DMS 273 (cell line): ENCODE results near the gene TADA2B.

ENCODE experiments used
- DNase-seq: peaks from one replicate; lab custom pipeline; 2025; ENCODE audit not compliant: unreplicated experiment; lab: John Stamatoyannopoulos, UW

Gene TADA2B

GRCh38 chr4:7055990-7056325 is 12.8 kb downstream of the TADA2B start:
- no peak for DNase-seq

GRCh38 chr4:7058792-7059191 is 15.6 kb downstream of the TADA2B start:
- no peak for DNase-seq

- DNase-seq = no peak
These were observed 16.5 kb downstream of the TADA2B start for GRCh38 chr4:7059662-7060061.

DNA sequence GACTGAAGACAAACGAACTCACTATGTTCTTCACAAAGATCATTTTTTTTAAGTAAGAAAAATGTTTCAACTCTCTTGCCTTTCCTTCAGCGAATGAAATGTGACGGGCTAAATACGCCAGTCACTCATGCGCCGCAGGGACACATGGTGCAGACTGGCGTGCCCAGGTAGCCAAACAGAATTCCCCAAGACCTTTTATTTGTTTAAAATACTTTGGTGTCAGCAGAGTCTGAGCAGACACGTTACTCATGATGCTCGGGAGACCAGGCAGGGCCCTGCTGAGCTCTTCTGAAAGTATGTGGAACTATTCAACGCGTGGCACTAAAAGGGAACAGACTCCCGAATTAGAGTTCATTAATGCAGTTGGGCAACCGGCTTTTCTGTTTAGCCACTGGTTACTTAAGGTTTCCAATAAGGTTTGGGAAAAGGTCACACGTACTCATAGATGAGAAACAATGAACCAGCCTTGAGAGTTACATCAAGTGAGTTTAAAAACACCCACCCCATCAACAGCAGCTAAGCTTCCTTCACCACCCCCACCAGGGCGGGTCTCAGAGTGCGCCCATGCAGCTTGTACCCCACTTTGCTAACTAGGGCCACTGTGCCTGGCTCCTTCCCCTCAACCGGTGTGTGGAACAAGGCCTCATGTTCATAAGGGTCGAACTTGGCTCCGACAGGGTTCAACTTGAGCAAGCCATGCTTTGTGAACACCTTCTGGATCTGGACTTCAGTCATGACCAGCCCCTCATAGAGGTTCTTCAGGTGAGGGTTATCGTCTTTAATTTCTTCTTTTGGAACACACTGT is 17.4 kb downstream of the TADA2B start:
- DNase-seq = no peak

GRCh38 chr4:7061815-7062214 is 18.6 kb downstream of the TADA2B start:
- no peak for DNase-seq

DNA sequence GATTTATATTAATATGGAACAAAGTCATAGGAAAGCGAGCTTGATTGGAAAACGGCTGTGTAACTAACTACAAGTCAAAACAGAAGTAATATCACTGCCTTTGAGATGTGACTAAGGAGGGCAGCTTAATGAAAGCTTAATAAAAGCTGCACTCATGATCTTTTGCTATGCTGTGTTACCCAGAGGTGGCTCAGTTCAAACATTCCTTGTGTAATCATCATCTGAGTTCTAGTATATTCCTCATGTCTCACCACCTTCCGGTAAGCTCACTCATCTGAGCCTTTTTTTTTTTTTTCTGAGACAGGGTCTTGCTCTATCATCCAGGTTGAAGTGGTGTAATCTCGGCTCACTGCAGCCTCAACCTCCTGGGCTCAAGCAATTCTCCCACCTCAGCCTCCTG is 19.6 kb downstream of the TADA2B start:
- no peak for DNase-seq

- DNase-seq = peak; percentile 15
These were observed 20.2 kb downstream of the TADA2B start for GRCh38 chr4:7063362-7063761.

- no peak for DNase-seq
These were observed 22.8 kb downstream of the TADA2B start for GRCh38 chr4:7066006-7066405.

- no peak for DNase-seq
These were observed 23.3 kb downstream of the TADA2B start for GRCh38 chr4:7066493-7066892.

- no peak for DNase-seq
These were observed 23.9 kb downstream of the TADA2B start for GRCh38 chr4:7067126-7067451.

- DNase-seq = peak; percentile 99
These were observed 24.5 kb downstream of the TADA2B start, which contains the start of gene GRPEL1 for GRCh38 chr4:7067452-7068278. GRPEL1 (minus strand) TSS chr4:7068064; CDS start chr4:7068032, 32 bp downstream.

DNA sequence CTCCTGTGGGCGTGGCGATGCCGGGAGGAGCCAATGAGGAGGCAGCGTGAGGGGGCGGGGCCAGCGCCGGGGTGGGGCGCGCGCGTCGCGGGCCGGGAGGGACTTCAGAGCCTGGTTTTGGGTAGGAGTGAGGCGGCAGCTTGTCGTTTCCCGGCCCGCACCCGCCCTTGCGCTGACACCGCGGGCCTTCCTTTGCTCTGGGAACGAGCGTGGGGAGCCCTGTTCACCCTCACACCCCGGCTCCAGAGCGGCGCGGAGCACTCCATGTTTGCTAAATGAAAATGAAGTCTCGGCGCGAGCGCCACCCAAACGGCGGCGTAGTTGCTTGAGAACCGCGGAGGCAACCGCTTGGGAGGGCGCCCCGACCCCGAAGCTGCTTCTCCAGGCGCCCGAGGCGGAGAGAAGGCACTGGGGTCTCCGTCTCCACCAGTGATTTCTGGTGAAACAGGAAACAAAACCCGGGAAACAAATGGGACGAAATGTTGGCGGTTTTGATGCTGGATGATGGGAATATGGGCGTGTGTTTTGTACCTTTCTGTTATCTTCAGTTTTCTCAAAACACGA is 25.2 kb downstream of the TADA2B start:
- DNase-seq = no peak

- peak; percentile 38 for DNase-seq
These were observed 25.7 kb downstream of the TADA2B start for GRCh38 chr4:7068883-7069282.

DNA sequence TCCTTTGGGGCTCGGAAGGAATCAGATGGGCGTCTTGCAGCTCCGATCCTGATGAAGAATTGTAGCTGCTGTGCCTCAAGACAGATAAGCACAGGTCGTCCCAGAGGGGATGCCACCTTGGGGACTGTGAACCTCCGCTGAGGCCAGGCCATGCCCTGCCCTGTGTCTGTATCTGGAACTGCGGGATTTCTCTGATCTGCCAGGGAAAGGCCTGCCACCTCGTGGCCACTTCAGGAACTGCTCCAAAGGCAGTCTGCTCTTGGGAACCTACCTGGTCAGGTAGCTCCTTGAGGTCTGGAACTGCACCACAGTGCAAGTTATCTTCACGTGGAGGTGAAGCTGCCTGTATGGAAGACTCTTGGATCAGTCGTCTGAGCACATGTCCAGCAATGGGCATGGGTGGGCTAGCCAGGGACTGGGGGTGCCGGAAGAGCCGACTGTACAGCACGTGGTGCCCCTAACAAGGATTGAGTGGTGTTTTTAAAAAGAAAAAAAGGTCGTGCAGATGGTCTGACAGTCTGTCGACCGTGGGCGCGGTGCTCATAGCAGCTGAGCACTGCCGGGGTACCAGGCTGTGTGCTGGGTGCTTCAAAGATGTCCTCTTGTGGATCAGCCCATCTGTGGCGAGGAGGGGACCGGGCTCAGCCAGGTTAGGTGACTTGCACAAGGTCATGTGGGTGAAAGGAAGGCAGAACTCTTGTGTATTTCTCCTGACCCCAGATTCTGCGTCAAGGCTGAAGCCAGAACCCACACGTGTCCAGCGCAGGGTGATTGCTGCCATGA is 27.7 kb downstream of the TADA2B start:
- DNase-seq = peak; percentile 80

GRCh38 chr4:7073059-7073458 is 29.9 kb downstream of the TADA2B start:
- DNase-seq = no peak

- peak; percentile 78 for DNase-seq
These were observed 30.6 kb downstream of the TADA2B start for GRCh38 chr4:7073526-7074390.

- DNase-seq = no peak
These were observed 31.3 kb downstream of the TADA2B start for GRCh38 chr4:7074426-7074825.

DNA sequence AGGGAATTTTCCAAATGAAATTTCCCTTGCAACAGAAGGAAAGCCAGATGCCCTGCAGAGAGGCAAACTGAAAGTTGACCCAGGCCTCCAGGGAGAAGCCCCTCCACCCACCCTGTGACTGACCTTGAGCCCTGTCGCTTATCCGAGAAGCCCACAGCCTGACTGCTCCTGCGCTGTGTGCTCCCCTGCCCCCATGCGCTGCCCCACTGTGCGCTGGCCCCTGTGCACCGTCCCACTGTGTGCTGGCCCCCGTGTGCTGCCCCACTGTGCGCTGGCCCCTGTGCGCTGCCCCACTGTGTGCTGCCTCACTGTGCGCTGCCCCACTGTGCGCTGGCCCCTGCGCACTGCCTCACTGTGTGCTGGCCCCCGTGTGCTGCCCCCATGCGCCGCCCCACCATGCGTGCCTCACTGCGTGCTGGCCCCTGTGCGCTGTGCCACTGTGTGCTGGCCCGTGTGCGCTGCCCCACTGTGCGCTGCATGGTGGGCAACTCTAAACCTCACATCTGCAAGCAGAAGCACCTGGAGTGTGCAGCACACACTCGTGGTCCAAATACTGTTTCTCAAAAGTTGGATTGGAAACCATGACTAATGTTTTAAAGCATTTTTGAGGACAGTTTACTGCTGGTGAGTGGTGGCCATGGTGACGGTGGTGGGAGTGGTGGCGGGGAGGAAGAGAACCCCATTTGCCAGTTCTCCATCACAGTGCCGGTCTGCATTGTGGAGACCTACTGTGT is 33.0 kb downstream of the TADA2B start:
- DNase-seq = peak; percentile 17

GRCh38 chr4:7076696-7077082 is 33.5 kb downstream of the TADA2B start:
- no peak for DNase-seq

GRCh38 chr4:7077371-7077770 is 34.2 kb downstream of the TADA2B start:
- no peak for DNase-seq
